ENCODE results near the gene SERPINA12. TPM values are rescaled to one million over a fixed set of nuclear protein-coding genes. Genes with fewer than 3 reads are reported as not detected.
A peak's percentile ranks its signal among the peaks of the same experiment; 100 is the strongest.

The SERPINA12 gene
- total RNA-seq, 4 donors from 2014 or later = not detected

DNA sequence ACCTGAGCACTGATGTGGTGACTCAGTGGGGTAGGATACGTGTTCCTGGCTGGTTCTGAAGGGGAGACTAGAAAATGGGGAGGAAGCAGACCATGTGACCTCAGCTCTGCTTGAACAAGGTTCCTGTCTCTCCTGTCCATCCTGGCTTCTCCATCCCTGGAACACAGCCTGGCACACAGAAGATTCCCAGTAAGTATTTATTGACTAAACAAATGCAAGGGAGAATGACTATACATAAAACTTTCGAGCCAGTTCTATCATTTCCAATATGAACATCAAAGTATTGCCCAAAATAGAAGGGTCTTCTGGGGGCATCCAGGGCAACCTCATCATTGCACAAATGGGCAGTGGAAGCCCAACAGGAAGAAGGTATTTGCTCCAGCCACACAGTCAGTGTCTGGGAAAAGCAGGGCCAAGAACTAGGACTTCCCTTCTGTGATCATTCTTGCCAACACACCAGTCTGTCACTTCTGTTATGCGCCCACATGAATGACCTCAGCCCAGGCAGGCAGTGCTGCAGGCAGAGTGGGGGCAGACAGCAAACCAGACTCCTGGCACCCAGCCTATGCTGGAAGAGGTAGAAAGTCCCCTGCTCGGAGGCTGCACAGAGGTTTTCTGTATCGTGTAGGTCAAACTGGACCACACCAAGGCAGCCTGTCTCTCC lies 27.7 kb downstream of the SERPINA12 start:
- Histone ChIP-seq H3K36me3 (no peaks in the 10 kb centered on the region), H3K4me1 (no peaks in the 10 kb centered on the region), H3K27me3 (no peaks in the 10 kb centered on the region), H3K9me3 (peaks cover 0 to 3% (median 0%) of the 10 kb centered on the region in 4 donors), H3K4me3 (no peak overlapping the region), H3K27ac (no peak overlapping the region)
- DNase-seq = peak in 1 of 3 donors; percentile 34
- TF ChIP-seq, protein P1, sequence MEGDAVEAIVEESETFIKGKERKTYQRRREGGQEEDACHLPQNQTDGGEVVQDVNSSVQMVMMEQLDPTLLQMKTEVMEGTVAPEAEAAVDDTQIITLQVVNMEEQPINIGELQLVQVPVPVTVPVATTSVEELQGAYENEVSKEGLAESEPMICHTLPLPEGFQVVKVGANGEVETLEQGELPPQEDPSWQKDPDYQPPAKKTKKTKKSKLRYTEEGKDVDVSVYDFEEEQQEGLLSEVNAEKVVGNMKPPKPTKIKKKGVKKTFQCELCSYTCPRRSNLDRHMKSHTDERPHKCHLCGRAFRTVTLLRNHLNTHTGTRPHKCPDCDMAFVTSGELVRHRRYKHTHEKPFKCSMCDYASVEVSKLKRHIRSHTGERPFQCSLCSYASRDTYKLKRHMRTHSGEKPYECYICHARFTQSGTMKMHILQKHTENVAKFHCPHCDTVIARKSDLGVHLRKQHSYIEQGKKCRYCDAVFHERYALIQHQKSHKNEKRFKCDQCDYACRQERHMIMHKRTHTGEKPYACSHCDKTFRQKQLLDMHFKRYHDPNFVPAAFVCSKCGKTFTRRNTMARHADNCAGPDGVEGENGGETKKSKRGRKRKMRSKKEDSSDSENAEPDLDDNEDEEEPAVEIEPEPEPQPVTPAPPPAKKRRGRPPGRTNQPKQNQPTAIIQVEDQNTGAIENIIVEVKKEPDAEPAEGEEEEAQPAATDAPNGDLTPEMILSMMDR (IDR thresholded peaks at IDR 0.05) = no peak
- no peak for TF ChIP-seq POLR2A (IDR thresholded peaks at IDR 0.05)

DNA sequence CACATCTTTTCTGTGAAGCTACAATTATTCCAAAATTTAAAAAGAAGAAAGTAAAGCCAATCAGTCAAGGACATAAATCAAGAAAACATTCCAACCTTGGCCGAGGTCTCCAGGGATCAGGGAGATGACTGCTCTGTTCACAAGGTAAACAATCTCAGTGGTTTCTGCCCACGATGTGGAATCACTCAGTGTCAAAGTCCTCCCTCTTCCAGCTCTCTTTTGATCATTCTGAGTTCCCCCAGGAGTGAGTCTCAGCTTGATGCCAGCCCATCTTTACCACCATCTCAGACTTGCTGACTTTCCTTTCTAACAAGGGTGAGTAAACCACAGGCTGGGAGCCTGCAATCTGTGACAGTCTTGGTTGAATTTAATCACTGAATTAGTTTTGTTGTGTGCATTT lies 28.5 kb downstream of the SERPINA12 start:
- H3K4me3 ChIP-seq = no peak overlapping the region
- H3K27ac ChIP-seq = no peak overlapping the region
- H3K27me3 ChIP-seq = no peaks in the 10 kb centered on the region
- H3K4me1 ChIP-seq = no peaks in the 10 kb centered on the region
- peak in 1 of 3 donors; percentile 6 for DNase-seq
- TF ChIP-seq, protein P1 (IDR thresholded peaks at IDR 0.05) = no peak
- TF ChIP-seq POLR2A (IDR thresholded peaks at IDR 0.05) = no peak
- H3K9me3 ChIP-seq = peaks cover 0 to 3% (median 0%) of the 10 kb centered on the region in 4 donors
- H3K36me3 ChIP-seq = no peaks in the 10 kb centered on the region

DNA sequence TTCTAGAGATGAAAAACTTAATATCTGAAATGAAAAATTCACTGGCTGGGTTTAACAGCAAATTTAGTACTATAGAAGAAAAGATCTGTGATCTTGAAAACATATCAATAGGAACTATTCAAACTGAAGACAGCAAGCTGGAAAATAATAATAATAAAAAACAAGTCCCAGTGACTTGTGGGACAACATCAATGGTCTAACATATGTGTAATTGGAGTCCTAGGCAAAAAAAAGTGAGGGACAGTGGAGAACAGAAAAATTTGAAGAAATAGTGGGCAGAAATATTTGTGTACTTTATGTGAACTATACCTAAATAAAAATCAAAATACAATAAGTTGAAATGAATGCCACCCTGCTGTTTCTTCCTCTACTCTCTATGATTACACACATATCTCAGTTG lies 30.8 kb downstream of the SERPINA12 start:
- TF ChIP-seq, protein P1 (IDR thresholded peaks at IDR 0.05) = no peak
- TF ChIP-seq POLR2A (IDR thresholded peaks at IDR 0.05) = no peak
- no peak overlapping the region for H3K27ac ChIP-seq
- H3K4me1 ChIP-seq = no peaks in the 10 kb centered on the region
- H3K27me3 ChIP-seq = no peaks in the 10 kb centered on the region
- DNase-seq = no peak
- no peak overlapping the region for H3K4me3 ChIP-seq
- peaks cover 0 to 3% (median 0%) of the 10 kb centered on the region in 4 donors for H3K9me3 ChIP-seq
- no peaks in the 10 kb centered on the region for H3K36me3 ChIP-seq

DNA sequence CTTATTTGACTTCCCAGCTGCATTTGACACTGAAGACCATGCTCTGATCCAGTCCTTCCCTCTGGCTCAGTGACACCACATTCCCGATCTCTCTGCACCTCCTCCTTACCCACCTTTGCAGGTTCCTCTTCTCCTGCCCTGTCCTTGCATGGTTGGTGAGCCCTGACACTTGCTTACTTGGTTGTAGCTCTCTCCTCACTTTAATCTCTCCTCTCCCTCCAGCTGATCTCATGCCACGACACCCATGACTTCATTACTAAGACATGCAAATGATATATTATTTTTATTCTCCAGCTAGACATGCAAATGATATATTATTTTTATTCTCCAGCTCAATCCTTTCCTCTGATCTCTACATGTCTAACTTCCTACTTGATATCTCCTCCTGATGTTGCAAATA lies 33.2 kb downstream of the SERPINA12 start, which contains the start of gene SERPINA9:
TSS of gene SERPINA9 (minus strand) at position 175 of the 400 bp plus-strand sequence. CDS start 6,357 bp downstream, outside the sequence.
- DNase-seq = peak in 1 of 3 donors; percentile 9
- no peak for TF ChIP-seq POLR2A (IDR thresholded peaks at IDR 0.05)
- TF ChIP-seq, protein P1 (IDR thresholded peaks at IDR 0.05) = no peak
- H3K36me3 ChIP-seq = no peaks in the 10 kb centered on the region
- no peak within 1 kb of the TSS for H3K4me3 ChIP-seq
- H3K27ac ChIP-seq = no peak within 1 kb of the TSS
- H3K9me3 ChIP-seq = peaks cover 0 to 3% (median 0%) of the 10 kb centered on the region in 4 donors
- no peaks in the 10 kb centered on the region for H3K4me1 ChIP-seq
- no peaks in the 10 kb centered on the region for H3K27me3 ChIP-seq

DNA sequence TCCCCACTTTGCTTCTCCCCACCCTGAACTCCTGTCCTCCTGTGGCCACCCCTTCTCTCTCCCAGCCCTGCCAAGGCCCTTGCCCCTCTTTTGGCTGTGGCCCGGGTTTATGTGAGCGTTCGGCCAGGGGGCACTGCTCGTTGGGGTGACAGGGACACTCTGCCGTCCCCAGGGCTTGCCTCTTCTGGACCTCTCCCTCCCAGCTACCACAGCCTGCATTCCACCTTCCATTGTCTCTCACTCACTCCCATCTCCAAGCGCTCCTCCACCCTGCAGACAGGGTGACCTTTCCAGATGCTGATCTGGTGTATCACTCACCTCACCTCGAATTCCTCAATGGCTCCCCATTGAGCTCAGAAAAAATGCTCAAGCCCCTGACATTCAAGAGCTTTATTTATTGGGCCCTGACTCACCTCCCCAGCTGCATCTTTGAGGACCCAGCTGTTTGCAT lies 34.7 kb downstream of the SERPINA12 start:
- H3K4me3 ChIP-seq = no peak overlapping the region
- H3K27ac ChIP-seq = no peak overlapping the region
- H3K9me3 ChIP-seq = peaks cover 0 to 3% (median 0%) of the 10 kb centered on the region in 4 donors
- TF ChIP-seq, protein P1 (IDR thresholded peaks at IDR 0.05) = no peak
- TF ChIP-seq POLR2A (IDR thresholded peaks at IDR 0.05) = no peak
- H3K4me1 ChIP-seq = no peaks in the 10 kb centered on the region
- no peaks in the 10 kb centered on the region for H3K36me3 ChIP-seq
- H3K27me3 ChIP-seq = no peaks in the 10 kb centered on the region
- DNase-seq = peak in 1 of 3 donors; percentile 31
